Glutamatergic neuron (in vitro differentiated cells): ENCODE data around the gene EPB41L4B. TPM values are rescaled to one million over a fixed set of nuclear protein-coding genes. Genes with fewer than 3 reads are reported as not detected.

Source experiments
- DNase-seq: peaks from one replicate; pipeline ENCODE4 v3.0.0; 2022
- H3K27ac Mint-ChIP-seq: one replicate; pipeline ENCODE4 v1.8.0; 2020; ENCODE audit warnings: mild to moderate bottlenecking, mixed read lengths, inconsistent platforms; ENCODE audit not compliant: unreplicated experiment
- H3K27me3 Mint-ChIP-seq: one replicate; pipeline ENCODE4 v1.8.0; 2020; ENCODE audit warnings: mild to moderate bottlenecking, moderate library complexity, mixed read lengths, inconsistent platforms; ENCODE audit not compliant: unreplicated experiment
- H3K36me3 Mint-ChIP-seq: one replicate; pipeline ENCODE4 v1.8.0; 2020; ENCODE audit warnings: mild to moderate bottlenecking, mixed read lengths, inconsistent platforms; ENCODE audit not compliant: unreplicated experiment
- H3K4me1 Mint-ChIP-seq: one replicate; pipeline ENCODE4 v1.8.0; 2020; ENCODE audit warnings: mild to moderate bottlenecking, low read depth, mixed read lengths, inconsistent platforms; ENCODE audit not compliant: unreplicated experiment
- H3K4me3 Mint-ChIP-seq: one replicate; pipeline ENCODE4 v1.8.0; 2020; ENCODE audit warnings: mild to moderate bottlenecking, mixed read lengths, inconsistent platforms; ENCODE audit not compliant: unreplicated experiment
- H3K9me3 Mint-ChIP-seq: one replicate; pipeline ENCODE4 v1.8.0; 2020; ENCODE audit warnings: mild to moderate bottlenecking, moderate library complexity, mixed read lengths, inconsistent platforms; ENCODE audit not compliant: unreplicated experiment
- CTCF ChIP-seq: fragments of 200-600 bp; sonication (generic); IDR thresholded peaks from one replicate; pipeline ENCODE4 v1.5.0; 2021; ENCODE audit not compliant: partially characterized antibody, unreplicated experiment
- total RNA-seq: library from RNA; stranded (reverse); fragmentation: NEBNext Ultra II Directional; extraction: Animal tissue kit (Norgen Biotek cat#: 25700); gene quantifications from one replicate; pipeline ENCODE4 v1.2.1, GENCODE V29; 2021; ENCODE audit not compliant: unreplicated experiment

Gene EPB41L4B
- total RNA-seq, 1 donor from 2014 or later, result 10.0 TPM

- Mint-ChIP-seq H3K4me1 (peaks cover 17% of the 10 kb centered on the region), H3K36me3 (no peaks in the 10 kb centered on the region), H3K27me3 (peaks cover 5% of the 10 kb centered on the region), H3K27ac (peak overlapping the region; percentile 40), H3K9me3 (peaks cover 10% of the 10 kb centered on the region), H3K4me3 (peak overlapping the region; percentile 81)
- TF ChIP-seq CTCF, result no peak
- DNase-seq, result no peak
Observed at GRCh38 chr9:109321727-109322126, 868 bp upstream of the EPB41L4B start.

GRCh38 chr9:109320331-109320741, 523 bp downstream of the EPB41L4B start:
- no peak for TF ChIP-seq CTCF
- no peaks in the 10 kb centered on the region for H3K36me3 Mint-ChIP-seq
- peaks cover 24% of the 10 kb centered on the region for H3K4me1 Mint-ChIP-seq
- peaks cover 15% of the 10 kb centered on the region for H3K9me3 Mint-ChIP-seq
- no peak overlapping the region for H3K4me3 Mint-ChIP-seq
- H3K27me3 Mint-ChIP-seq, result peaks cover 5% of the 10 kb centered on the region
- no peak overlapping the region for H3K27ac Mint-ChIP-seq
- DNase-seq, result peak; percentile 50

DNA sequence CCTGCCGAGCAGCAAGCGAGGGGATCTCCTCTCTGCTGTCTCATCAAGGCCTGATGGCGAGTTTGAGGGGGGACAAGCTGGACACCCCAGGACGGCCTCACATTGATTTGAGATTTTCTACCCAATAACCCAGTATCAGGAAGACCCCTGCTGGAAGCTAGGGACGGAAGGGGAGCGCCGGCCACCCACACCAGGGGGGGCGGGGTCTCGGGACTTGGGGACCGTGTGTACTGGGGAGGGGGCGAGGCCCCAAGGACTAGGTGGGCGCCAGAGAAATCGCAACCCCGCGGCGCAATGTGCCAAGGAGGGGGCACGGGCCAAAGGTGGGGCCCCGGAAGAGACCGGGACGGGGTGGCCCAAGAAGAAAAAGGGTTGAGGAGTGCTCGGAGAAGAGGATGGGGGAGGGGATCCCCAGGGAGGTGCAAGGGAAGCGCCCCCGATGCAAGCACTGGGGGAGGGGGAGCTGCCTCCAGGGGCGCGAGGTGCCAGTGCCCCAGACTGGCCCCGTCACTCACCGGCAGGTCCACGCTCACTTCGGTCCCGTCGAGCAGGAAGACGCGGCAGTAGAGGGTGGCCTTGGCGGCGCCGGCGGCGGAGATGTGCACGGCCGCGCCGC, 1.1 kb downstream of the EPB41L4B start:
- no peaks in the 10 kb centered on the region for H3K36me3 Mint-ChIP-seq
- H3K27me3 Mint-ChIP-seq, result peaks cover 5% of the 10 kb centered on the region
- DNase-seq, result peak; percentile 42
- peaks cover 27% of the 10 kb centered on the region for H3K4me1 Mint-ChIP-seq
- H3K9me3 Mint-ChIP-seq, result peaks cover 15% of the 10 kb centered on the region
- H3K4me3 Mint-ChIP-seq, result peak overlapping the region; percentile 83
- no peak for TF ChIP-seq CTCF
- no peak overlapping the region for H3K27ac Mint-ChIP-seq

DNA sequence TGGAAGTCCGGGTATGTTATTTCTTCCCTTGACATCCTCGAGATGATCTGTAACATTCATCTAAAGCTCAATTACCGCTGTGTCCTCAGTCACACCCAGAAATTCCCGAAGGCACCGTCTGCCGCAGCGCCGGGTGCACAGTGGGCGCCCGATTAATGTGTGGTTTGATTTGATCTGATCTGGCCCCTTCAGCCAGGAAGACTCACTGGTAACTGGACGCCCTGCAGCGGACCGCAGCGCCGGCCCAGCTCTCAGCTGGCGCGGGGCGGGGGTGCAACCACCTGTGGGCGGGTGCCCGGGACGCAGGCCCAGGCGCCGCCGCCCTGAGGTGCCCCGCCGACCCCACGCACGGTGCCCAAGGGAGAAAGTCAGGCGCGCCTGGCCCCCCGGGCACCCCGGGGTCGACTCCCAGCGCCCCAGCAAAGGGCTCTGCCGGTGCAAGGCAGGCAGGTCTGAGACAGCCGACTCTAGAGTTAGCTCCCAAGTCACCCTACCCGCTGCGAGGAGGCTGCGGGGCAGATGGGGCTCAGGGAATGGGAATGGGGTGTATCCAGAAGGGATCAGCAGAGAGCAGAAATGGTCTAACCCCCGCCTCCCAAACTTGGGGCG, 1.7 kb downstream of the EPB41L4B start:
- peaks cover 32% of the 10 kb centered on the region for H3K4me1 Mint-ChIP-seq
- peak overlapping the region; percentile 88 for H3K4me3 Mint-ChIP-seq
- peaks cover 5% of the 10 kb centered on the region for H3K27me3 Mint-ChIP-seq
- DNase-seq, result no peak
- TF ChIP-seq CTCF, result no peak
- no peaks in the 10 kb centered on the region for H3K36me3 Mint-ChIP-seq
- H3K9me3 Mint-ChIP-seq, result peaks cover 15% of the 10 kb centered on the region
- peak overlapping the region; percentile 26 for H3K27ac Mint-ChIP-seq
